Endothelial cell of umbilical vein (primary cell): Measurements from ENCODE around the gene CRTC1.

ENCODE experiments used
- EZH2 ChIP-seq: IDR thresholded peaks from 2 replicates; pipeline ENCODE4 v1.6.1; 2012; ENCODE audit warnings: borderline replicate concordance, low read depth, mild to moderate bottlenecking, moderate library complexity, low read length, inconsistent platforms; ENCODE audit not compliant: severe bottlenecking
- GATA2 ChIP-seq: IDR thresholded peaks from 2 replicates; pipeline ENCODE4 v1.7.0; 2011; ENCODE audit warnings: low read depth, mild to moderate bottlenecking, moderate library complexity, mixed read lengths, low read length; ENCODE audit not compliant: insufficient read length, insufficient read depth
- JUN ChIP-seq: IDR thresholded peaks from 2 replicates; pipeline ENCODE4 v1.6.1; 2011; ENCODE audit warnings: borderline replicate concordance, low read depth; ENCODE audit not compliant: insufficient read length, insufficient read depth
- POLR2A ChIP-seq: IDR thresholded peaks from 2 replicates; pipeline ENCODE4 v1.6.1; 2012; ENCODE audit warnings: low read depth, mild to moderate bottlenecking, control low read depth, low read length
- TF ChIP-seq, protein P1 (sequence below), 2 donors: IDR thresholded peaks; 1 replicate in 1 of 2; 2 replicates in 1 of 2; pipeline ENCODE4 v1.5.1; 2011; ENCODE audit warnings: low read length in 2 of 2, mild to moderate bottlenecking in 2 of 2, moderate library complexity in 2 of 2, control low read depth in 1 of 2, inconsistent platforms in 1 of 2, low read depth in 1 of 2; ENCODE audit not compliant: insufficient read depth in 1 of 2; ENCODE audit errors: extremely low read depth in 1 of 2
- TF ChIP-seq, protein P2 (sequence below): IDR thresholded peaks from 2 replicates; pipeline ENCODE4 v1.6.1; 2011; ENCODE audit not compliant: insufficient read depth, insufficient read length

DNA sequence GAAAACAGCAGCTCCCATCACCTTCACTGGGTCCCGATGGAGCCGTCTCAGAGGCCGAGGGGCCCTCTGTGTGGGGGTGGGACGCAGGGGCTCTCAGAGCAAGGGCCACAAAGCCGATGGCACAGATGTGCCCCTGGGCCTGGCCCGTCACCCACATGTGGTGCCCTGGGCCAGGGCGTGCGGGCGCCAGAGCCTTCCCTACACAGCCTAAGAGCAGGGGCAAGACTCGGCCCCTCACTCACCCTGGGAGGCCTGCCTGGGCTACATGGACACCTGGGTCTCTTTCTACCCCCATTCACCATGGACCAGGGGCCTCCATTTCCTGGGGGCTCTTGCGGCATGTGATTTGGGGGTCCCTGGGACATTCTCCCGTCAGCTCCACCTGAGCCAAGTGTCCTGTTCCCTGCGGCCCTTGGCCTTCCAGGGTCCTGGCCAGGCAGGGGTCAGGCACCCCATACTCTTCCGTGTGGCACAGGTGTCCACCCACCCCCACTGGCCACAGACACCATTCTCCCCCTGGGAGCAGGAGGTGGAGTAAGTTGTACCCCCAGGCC, 97.6 kb downstream of the CRTC1 start:
- TF ChIP-seq, protein P1, sequence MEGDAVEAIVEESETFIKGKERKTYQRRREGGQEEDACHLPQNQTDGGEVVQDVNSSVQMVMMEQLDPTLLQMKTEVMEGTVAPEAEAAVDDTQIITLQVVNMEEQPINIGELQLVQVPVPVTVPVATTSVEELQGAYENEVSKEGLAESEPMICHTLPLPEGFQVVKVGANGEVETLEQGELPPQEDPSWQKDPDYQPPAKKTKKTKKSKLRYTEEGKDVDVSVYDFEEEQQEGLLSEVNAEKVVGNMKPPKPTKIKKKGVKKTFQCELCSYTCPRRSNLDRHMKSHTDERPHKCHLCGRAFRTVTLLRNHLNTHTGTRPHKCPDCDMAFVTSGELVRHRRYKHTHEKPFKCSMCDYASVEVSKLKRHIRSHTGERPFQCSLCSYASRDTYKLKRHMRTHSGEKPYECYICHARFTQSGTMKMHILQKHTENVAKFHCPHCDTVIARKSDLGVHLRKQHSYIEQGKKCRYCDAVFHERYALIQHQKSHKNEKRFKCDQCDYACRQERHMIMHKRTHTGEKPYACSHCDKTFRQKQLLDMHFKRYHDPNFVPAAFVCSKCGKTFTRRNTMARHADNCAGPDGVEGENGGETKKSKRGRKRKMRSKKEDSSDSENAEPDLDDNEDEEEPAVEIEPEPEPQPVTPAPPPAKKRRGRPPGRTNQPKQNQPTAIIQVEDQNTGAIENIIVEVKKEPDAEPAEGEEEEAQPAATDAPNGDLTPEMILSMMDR (IDR thresholded peaks at IDR 0.05; ENCODE audit: extremely low read depth in 1 of 2, insufficient read depth in 1 of 2, low read depth in 1 of 2, low read length in 2 of 2), result no peak
- TF ChIP-seq, protein P2, sequence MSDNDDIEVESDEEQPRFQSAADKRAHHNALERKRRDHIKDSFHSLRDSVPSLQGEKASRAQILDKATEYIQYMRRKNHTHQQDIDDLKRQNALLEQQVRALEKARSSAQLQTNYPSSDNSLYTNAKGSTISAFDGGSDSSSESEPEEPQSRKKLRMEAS, result no peak
- TF ChIP-seq EZH2 (no peak), GATA2 (no peak), POLR2A (no peak), JUN (no peak)
